ENCODE measurements around the gene C3. TPM values are rescaled to one million over a fixed set of nuclear protein-coding genes. Genes with fewer than 3 reads are reported as not detected.

C3 gene
- total and polyA plus RNA-seq, 2 of the 13 experiments (the other 11 are each of a cell fraction or from before 2014, with no cell fraction given) = 1,455 to 6,272 TPM

DNA sequence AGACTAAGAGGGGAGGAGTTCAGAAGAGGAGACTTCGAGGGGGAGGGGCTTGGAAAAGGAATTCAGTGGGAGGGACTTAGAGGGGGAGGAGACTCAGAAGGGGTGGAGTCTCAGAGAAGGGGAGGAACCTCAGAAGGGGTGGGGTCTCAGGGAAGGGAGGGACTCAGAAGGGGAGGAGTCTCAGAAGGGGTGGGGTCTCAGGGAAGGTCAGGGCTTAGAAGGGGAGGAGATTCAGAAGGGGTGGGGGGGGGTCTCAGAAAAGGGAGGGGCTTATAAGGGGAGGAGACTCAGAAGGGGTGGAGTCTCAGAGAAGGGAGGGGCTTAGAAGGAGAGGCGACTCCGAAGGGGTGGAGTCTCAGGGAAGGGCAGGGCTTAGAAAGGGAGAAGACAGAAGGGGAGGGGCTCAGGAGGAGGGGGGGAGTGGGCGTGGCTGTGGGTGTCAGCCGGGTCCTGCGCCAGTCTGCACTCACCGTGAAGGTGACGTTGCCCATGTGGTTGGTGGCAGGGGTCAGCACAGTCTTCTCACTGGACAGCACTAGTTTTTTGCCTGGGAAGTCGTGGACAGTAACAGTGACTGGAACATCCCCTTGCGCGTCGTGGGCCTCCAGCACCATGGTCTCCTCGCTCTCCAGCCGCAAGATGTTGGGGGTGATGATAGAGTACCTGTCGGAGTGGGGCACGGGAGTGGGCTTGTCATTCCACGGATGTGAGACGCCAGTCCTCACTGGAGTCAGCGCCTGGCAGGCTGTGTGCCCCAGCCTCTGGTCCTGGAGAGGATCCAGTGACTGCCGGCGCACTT, 1.5 kb downstream of the C3 start (continued):
- TF ChIP-seq, protein P1, sequence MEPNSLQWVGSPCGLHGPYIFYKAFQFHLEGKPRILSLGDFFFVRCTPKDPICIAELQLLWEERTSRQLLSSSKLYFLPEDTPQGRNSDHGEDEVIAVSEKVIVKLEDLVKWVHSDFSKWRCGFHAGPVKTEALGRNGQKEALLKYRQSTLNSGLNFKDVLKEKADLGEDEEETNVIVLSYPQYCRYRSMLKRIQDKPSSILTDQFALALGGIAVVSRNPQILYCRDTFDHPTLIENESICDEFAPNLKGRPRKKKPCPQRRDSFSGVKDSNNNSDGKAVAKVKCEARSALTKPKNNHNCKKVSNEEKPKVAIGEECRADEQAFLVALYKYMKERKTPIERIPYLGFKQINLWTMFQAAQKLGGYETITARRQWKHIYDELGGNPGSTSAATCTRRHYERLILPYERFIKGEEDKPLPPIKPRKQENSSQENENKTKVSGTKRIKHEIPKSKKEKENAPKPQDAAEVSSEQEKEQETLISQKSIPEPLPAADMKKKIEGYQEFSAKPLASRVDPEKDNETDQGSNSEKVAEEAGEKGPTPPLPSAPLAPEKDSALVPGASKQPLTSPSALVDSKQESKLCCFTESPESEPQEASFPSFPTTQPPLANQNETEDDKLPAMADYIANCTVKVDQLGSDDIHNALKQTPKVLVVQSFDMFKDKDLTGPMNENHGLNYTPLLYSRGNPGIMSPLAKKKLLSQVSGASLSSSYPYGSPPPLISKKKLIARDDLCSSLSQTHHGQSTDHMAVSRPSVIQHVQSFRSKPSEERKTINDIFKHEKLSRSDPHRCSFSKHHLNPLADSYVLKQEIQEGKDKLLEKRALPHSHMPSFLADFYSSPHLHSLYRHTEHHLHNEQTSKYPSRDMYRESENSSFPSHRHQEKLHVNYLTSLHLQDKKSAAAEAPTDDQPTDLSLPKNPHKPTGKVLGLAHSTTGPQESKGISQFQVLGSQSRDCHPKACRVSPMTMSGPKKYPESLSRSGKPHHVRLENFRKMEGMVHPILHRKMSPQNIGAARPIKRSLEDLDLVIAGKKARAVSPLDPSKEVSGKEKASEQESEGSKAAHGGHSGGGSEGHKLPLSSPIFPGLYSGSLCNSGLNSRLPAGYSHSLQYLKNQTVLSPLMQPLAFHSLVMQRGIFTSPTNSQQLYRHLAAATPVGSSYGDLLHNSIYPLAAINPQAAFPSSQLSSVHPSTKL (CRISPR knock-in tag; IDR thresholded peaks at IDR 0.05) = no peak
- TF ChIP-seq, protein P2, sequence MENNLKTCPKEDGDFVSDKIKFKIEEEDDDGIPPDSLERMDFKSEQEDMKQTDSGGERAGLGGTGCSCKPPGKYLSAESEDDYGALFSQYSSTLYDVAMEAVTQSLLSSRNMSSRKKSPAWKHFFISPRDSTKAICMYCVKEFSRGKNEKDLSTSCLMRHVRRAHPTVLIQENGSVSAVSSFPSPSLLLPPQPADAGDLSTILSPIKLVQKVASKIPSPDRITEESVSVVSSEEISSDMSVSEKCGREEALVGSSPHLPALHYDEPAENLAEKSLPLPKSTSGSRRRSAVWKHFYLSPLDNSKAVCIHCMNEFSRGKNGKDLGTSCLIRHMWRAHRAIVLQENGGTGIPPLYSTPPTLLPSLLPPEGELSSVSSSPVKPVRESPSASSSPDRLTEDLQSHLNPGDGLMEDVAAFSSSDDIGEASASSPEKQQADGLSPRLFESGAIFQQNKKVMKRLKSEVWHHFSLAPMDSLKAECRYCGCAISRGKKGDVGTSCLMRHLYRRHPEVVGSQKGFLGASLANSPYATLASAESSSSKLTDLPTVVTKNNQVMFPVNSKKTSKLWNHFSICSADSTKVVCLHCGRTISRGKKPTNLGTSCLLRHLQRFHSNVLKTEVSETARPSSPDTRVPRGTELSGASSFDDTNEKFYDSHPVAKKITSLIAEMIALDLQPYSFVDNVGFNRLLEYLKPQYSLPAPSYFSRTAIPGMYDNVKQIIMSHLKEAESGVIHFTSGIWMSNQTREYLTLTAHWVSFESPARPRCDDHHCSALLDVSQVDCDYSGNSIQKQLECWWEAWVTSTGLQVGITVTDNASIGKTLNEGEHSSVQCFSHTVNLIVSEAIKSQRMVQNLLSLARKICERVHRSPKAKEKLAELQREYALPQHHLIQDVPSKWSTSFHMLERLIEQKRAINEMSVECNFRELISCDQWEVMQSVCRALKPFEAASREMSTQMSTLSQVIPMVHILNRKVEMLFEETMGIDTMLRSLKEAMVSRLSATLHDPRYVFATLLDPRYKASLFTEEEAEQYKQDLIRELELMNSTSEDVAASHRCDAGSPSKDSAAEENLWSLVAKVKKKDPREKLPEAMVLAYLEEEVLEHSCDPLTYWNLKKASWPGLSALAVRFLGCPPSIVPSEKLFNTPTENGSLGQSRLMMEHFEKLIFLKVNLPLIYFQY (CRISPR knock-in tag; IDR thresholded peaks at IDR 0.05; ENCODE audit: borderline replicate concordance) = no peak; the same call in 1 of the 2 replicates
- TF ChIP-seq, protein P3, sequence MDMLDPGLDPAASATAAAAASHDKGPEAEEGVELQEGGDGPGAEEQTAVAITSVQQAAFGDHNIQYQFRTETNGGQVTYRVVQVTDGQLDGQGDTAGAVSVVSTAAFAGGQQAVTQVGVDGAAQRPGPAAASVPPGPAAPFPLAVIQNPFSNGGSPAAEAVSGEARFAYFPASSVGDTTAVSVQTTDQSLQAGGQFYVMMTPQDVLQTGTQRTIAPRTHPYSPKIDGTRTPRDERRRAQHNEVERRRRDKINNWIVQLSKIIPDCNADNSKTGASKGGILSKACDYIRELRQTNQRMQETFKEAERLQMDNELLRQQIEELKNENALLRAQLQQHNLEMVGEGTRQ (IDR thresholded peaks at IDR 0.05; ENCODE audit: low read depth, low read length) = no peak
- TF ChIP-seq, protein P3 (CRISPR knock-in tag; IDR thresholded peaks at IDR 0.05; ENCODE audit: borderline replicate concordance) = no peak
- peak; percentile 49; the same call in 1 of the 2 replicates for TF ChIP-seq GATAD1 (CRISPR knock-in tag; IDR thresholded peaks at IDR 0.05)
- TF ChIP-seq REXO4 (CRISPR knock-in tag; IDR thresholded peaks at IDR 0.05; ENCODE audit: borderline replicate concordance) = no peak
- TF ChIP-seq ZSCAN9 (CRISPR knock-in tag; IDR thresholded peaks at IDR 0.05; ENCODE audit: borderline replicate concordance) = no peak
- no peak for TF ChIP-seq MBNL3 (CRISPR knock-in tag; conservative IDR thresholded peaks at IDR 0.05)
- no peak for TF ChIP-seq PRDM15 (CRISPR knock-in tag; IDR thresholded peaks at IDR 0.05)
- TF ChIP-seq RBM22 (optimal IDR thresholded peaks at IDR 0.05; ENCODE audit: low read length) = peak; percentile 81
- TF ChIP-seq KDM1A (CRISPR knock-in tag; IDR thresholded peaks at IDR 0.05) = no peak
- peak; percentile 83; the same call in 1 of the 2 replicates for TF ChIP-seq IRF9 (CRISPR knock-in tag; IDR thresholded peaks at IDR 0.05; ENCODE audit: borderline replicate concordance)
- TF ChIP-seq MIXL1 (CRISPR knock-in tag; IDR thresholded peaks at IDR 0.05) = no peak
